OCI-M1 (cell line): ENCODE measurements around the gene CROCC.
A peak's percentile ranks its signal among the peaks of the same experiment; 100 is the strongest.

Experiments used
- DNase-seq: peaks from one replicate; lab custom pipeline; 2025; lab: John Stamatoyannopoulos, UW

CROCC gene

DNA sequence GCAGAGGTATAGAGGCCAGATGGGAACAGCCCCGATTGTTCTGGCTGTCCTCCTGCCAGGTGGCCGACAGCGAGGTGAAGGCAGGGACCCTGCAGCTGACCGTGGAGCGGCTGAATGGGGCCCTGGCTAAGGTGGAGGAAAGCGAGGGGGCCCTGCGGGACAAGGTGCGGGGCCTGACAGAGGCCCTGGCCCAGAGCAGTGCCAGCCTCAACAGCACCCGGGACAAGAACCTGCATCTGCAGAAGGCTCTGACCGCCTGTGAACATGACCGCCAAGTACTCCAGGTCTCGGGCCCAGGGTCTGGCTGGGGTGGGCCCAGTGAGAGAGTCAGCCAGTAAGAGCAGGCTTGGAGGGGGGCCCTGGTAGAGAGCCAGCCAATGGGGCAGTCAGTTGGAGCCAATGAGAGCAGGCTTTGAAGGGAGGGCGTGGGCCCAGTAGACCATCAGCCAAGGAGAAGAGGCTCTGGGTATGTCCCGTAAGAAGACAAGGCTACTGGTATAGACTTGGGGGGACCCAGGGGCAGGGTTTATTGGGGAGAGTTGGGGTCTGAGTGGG is 47.4 kb downstream of the CROCC start:
- DNase-seq: no peak

DNA sequence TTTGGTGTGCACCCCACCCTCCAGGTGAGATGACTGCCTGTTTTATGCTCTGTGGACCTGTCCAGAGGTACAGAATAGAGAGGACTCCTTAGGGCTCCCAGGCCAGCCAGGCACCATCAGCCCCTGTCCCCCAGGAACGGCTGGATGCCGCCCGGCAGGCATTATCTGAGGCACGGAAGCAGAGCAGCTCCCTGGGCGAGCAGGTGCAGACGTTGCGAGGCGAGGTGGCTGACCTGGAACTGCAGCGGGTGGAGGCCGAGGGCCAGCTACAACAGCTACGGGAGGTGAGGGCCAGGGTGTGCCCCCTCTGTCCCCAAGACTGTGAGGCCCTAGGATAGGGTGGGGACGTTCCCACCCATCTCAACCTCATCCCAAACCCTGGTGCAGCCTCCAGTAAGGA is 47.9 kb downstream of the CROCC start:
- no peak for DNase-seq

- DNase-seq: no peak
These were observed 48.6 kb downstream of the CROCC start for GRCh38 chr1:16970132-16970910.

GRCh38 chr1:16971341-16972188 is 49.8 kb downstream of the CROCC start:
- DNase-seq: peak; percentile 36

GRCh38 chr1:16972189-16972895 is 50.6 kb downstream of the CROCC start:
- no peak for DNase-seq

DNA sequence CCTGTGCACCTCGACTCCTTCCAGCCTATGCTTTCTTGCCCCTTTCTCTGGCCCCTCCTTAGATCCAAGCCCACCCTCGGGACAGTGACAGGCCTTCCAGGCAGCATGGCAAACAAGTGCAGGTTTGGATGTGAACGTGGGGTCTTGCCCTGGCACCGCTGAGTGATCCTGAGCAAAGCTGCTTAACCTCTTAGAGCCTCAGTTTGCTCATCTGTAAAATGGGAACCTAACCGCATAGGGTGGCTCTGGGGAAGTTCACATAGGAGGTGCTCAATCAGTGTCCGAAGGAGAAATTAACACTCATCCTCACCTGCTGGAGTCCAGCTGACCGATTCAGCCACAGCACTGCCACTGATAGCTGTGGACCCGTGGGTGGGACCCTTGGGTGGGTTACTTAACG is 51.5 kb downstream of the CROCC start:
- no peak for DNase-seq

- no peak for DNase-seq
These were observed 53.5 kb downstream of the CROCC start for GRCh38 chr1:16975211-16975610.

- no peak for DNase-seq
These were observed 54.1 kb downstream of the CROCC start for GRCh38 chr1:16975838-16976237.

DNA sequence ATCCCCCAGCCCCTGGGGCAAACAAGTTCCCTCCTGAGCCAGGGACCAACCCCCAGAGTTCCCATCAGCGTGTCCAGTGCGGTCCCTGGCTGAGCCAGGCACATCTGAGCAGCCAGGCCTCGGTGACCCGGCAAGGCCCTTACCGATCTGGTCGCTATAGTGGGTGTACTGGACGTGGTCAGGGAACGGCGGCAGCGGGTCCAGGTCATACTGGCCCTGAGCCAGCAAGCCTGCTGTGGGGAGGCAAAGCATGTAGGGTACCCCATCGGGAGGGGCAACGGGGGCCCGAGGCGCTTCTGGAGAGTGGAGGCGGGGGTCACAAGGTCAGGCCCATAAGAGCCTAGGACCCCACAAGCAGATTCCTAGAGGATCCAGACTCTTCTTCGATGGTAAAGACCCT is 55.2 kb downstream of the CROCC start:
- no peak for DNase-seq

- DNase-seq: no peak
These were observed 55.6 kb downstream of the CROCC start for GRCh38 chr1:16977377-16977776.

DNA sequence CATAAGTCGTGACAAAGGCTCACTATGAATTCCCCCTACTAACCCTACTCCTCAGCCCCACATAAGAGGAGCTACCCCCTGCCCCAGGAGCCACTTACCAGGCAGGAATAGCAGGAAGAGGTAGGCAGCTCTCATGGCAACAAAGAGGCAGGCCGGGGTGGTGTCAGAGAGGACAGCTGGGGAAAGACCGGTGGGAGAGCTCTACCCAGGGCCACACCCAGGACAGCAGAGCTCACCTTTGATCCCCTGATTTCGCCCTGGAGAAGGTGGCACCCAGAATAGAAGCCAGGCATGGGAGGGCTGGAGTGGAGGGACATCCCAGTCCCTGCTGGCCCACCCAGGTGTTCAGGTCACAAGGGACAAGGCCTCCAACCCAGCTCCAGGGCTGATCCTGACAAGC is 56.4 kb downstream of the CROCC start:
- no peak for DNase-seq

- no peak for DNase-seq
These were observed 57.1 kb downstream of the CROCC start for GRCh38 chr1:16978567-16979474.

DNA sequence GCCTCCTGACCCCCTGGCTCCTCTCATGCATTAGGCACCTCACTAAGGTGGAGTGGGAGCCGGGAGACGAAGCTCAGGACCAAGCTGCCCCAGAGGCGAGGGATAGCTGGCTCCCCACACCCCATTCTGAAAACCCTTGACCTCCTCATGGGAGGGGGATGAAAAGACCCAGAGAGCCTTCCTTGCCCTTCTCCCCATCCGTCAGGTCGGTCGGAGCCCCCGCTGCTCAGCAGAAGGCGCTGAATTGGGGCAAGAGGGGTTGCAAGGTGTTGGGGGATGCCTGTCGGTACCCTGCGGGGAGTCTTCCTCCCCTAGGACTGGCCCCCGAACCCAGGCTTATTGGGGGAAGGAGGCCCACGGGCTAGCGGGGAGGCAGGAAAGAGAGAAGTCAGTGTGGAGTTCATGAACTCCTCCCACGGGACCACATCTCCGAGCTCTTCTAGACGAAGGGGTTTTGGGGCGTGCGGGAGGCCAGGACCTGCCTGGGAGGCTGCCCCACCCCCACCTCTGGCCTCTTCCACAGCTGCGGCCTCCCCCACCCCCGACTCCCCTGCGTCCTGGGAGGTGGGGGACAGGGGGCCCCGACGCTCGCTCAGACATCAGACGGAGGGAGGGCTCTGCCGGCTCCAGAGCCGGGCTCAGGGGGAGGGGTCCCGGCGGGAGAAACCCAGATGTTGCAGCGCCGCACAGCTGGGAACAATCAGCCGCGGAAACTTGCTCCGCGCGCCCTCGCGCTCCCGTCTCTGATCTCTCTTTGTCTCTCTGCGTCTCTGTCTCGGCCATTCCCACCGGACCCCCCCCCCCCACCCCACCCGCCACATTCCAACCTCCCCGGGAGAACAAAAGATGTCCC is 58.0 kb downstream of the CROCC start:
- no peak for DNase-seq

GRCh38 chr1:16980473-16981268 is 58.9 kb downstream of the CROCC start, which contains the start of gene MFAP2:
Gene MFAP2 (minus strand): TSS chr1:16980620. CDS start chr1:16978273, 2,347 bp downstream.
- no peak for DNase-seq

GRCh38 chr1:16981269-16981849 is 59.6 kb downstream of the CROCC start:
- DNase-seq: no peak

DNA sequence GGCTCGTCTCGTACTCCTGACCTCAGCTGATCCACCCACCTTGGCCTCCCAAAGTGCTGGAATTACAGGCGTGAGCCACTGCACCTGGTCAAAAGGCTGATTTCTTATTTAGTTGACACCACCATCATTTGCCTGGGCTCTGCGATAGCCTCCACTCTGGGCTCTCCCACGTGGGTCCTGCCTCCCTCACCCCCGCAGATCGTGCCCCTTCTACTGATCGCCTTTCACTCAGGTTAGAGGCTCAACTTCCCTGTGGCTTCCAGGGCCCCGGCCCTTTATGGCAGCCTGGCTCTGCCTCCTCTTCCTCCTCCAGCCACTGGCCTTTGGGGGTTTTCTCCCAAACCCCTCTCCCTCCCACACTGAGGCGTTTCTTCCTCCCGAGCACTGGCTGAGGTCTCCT is 61.2 kb downstream of the CROCC start:
- DNase-seq: no peak

DNA sequence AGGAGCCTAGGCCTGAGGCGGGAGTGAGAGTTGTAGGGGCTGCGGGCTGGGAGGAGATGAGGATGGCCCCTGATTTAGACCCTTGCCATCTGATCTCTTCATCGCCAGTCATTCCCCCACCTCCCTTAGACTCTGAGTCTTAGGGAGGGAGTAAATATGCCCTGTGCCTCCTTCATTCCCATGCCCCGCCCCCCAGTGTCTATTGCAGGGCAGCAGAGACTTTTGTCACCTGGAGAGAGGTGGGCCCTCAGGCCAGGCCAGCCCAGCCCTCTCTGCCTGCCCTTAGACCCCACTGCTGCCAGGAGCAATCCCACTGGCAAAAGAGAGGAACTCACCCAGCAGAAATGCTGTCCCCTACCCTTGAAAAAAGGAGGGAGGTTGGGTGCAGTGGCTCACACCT is 61.9 kb downstream of the CROCC start:
- DNase-seq: no peak

DNA sequence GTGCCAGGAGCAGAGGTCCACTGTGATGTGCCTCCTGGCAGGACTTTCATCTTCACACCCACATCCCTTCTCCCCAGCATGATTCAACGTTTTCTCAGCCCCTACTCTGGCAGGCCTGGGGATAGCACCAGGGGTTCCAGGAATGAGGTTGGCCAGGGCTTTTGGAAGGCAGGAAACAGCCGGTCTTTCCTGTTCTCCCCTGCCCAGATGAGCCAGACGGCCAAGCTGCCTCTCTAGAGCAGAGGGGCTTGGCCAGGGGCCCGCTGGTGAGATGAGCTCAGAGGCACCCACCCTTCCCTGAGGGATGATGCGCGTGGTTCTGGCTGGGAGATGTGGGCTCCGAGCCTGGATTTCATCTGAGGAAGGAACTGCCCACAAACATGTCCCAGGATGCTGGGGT is 63.0 kb downstream of the CROCC start:
- DNase-seq: no peak

DNA sequence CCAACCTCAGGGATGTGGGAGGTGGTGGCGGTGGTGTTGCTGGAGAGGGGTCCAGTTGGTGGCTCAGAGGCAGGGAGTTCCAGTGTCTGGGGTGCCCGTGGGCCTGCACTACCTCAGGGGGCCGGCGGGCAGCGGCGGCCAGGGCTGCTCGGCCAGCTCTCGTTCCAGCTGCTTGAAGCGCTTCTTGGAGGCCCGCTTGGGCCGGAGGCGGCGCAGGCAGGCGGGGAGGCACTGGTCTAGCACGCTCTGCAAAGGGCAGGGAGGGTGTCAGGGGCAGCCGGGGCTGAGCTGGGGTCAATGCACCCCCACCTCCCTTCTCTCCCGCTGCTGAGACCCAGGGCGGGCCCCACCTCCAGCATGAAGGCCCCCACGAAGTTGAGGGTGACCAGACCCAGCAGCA is 64.4 kb downstream of the CROCC start:
- DNase-seq: no peak
